CD4-positive, alpha-beta T cell (primary cell): ENCODE results near the gene PXDN. TPM values are rescaled to one million over a fixed set of nuclear protein-coding genes. Genes with fewer than 3 reads are reported as not detected.

Experiments used
- ATAC-seq: fragments of 200-7000 bp; cut with Tn5 transposase; one replicate; pipeline ENCODE4 v1.10.0; 2022; ENCODE audit warnings: mild to moderate bottlenecking; ENCODE audit not compliant: poor library complexity
- CTCF ChIA-PET: fragments of 350-600 bp; sonication (Branson Sonifier 250); formaldehyde crosslinking; loops from one replicate; lab custom pipeline; 2021; ENCODE audit warnings: antibody characterized with exemption, inconsistent platforms; lab: Charles Lee
- POLR2A ChIA-PET: fragments of 350-600 bp; sonication (Branson Sonifier 250); formaldehyde crosslinking; loops from one replicate; lab custom pipeline; 2021; ENCODE audit warnings: antibody characterized with exemption, inconsistent platforms; lab: Charles Lee
- DNase-seq, 14 experiments: peaks; one replicate each; pipeline ENCODE4 v3.0.0-alpha.2; 2013 to 2020; ENCODE audit warnings: mixed read lengths in 2 of 14
- H3K27ac ChIP-seq, 2 donors: one replicate each; pipeline versions ENCODE4 v1.5.1 to v1.7.0; 2013; ENCODE audit warnings: low read length in 2 of 2, low read depth in 1 of 2, mild to moderate bottlenecking in 1 of 2
- H3K27me3 ChIP-seq, 2 experiments: 1 replicate in 1 of 2; 2 replicates in 1 of 2; pipeline versions ENCODE4 v1.6.1 to v1.7.0; 2013; ENCODE audit warnings: low read length in 2 of 2, control low read depth in 1 of 2, mild to moderate bottlenecking in 1 of 2, moderate library complexity in 1 of 2; ENCODE audit not compliant: insufficient read depth in 2 of 2, control insufficient read depth in 1 of 2
- H3K36me3 ChIP-seq: one replicate; pipeline ENCODE4 v1.6.1; 2013; ENCODE audit warnings: low read length, control low read depth; ENCODE audit not compliant: insufficient read depth
- H3K4me1 ChIP-seq: one replicate; pipeline ENCODE4 v1.6.1; 2013; ENCODE audit warnings: low read length, control low read depth; ENCODE audit not compliant: insufficient read depth
- H3K4me3 ChIP-seq: one replicate; pipeline ENCODE4 v1.5.1; 2013; ENCODE audit warnings: mild to moderate bottlenecking, low read length, moderate library complexity
- H3K9me3 ChIP-seq, 2 experiments: 1 replicate in 1 of 2; 2 replicates in 1 of 2; pipeline versions ENCODE4 v1.6.1 to v1.7.0; 2013; ENCODE audit warnings: low read length in 2 of 2, mild to moderate bottlenecking in 2 of 2, control low read depth in 1 of 2, moderate library complexity in 1 of 2; ENCODE audit not compliant: control insufficient read depth in 1 of 2, insufficient read depth in 1 of 2
- H3K27ac Mint-ChIP-seq: one replicate; pipeline ENCODE4 v1.8.0; 2020; ENCODE audit warnings: mixed read lengths
- H3K27me3 Mint-ChIP-seq: one replicate; pipeline ENCODE4 v1.8.0; 2021; ENCODE audit warnings: mixed read lengths
- H3K36me3 Mint-ChIP-seq: one replicate; pipeline ENCODE4 v1.8.0; 2021; ENCODE audit warnings: low read depth, mixed read lengths
- H3K4me1 Mint-ChIP-seq: one replicate; pipeline ENCODE4 v1.8.0; 2021; ENCODE audit warnings: low read depth, mixed read lengths
- H3K4me3 Mint-ChIP-seq: one replicate; pipeline ENCODE4 v1.8.0; 2020; ENCODE audit warnings: mild to moderate bottlenecking, mixed read lengths
- H3K9me3 Mint-ChIP-seq: one replicate; pipeline ENCODE4 v1.8.0; 2020; ENCODE audit warnings: mixed read lengths
- CTCF ChIP-seq: fragments of 200-600 bp; IDR thresholded peaks from one replicate; pipeline ENCODE4 v1.8.0; 2022; ENCODE audit warnings: antibody characterized with exemption, mild to moderate bottlenecking
- intact Hi-C, 2 experiments: fragments of 100-400 bp; cut with DNase I in 1 of 2; cut with micrococcal nuclease in 1 of 2; formaldehyde crosslinking; loops; one replicate each; pipeline versions ENCODE4 v1.15.1 to v1.9.0; 2023 to 2025; cut with DNase I, micrococcal nuclease
- total RNA-seq, 174 experiments: library from RNA in 2 of 174; stranded (reverse) in 2 of 174; gene quantifications; one replicate each; pipeline ENCODE4 v1.2.3 and lab custom pipeline; 2021 to 2026

Gene PXDN
- total RNA-seq, 2 experiments from 2014 or later = 0.47 to 0.84 TPM

- Mint-ChIP-seq H3K4me3 (no peak overlapping the region), H3K27ac (no peak overlapping the region), H3K36me3 (no peaks in the 10 kb centered on the region), H3K4me1 (no peaks in the 10 kb centered on the region), H3K9me3 (no peaks in the 10 kb centered on the region), H3K27me3 (no peaks in the 10 kb centered on the region)
- no peak overlapping the region for H3K4me3 ChIP-seq
- H3K27ac ChIP-seq = no peak overlapping the region
- H3K36me3 ChIP-seq = no peaks in the 10 kb centered on the region
- ATAC-seq (no peak), DNase-seq (no peak)
- H3K27me3 ChIP-seq = peaks cover 0 to 2% of the 10 kb centered on the region in 2 experiments
- CTCF ChIA-PET = no interaction called here
- intact Hi-C loops = no loop called here
- no peak for TF ChIP-seq CTCF
- POLR2A ChIA-PET = no interaction called here
- peaks cover 0 to 24% of the 10 kb centered on the region in 2 experiments for H3K9me3 ChIP-seq
- no peaks in the 10 kb centered on the region for H3K4me1 ChIP-seq
These were observed 20.8 kb downstream of the PXDN start for GRCh38 chr2:1723397-1724042.

GRCh38 chr2:1722692-1723091, 21.6 kb downstream of the PXDN start:
- Mint-ChIP-seq H3K27me3 (no peaks in the 10 kb centered on the region), H3K27ac (no peak overlapping the region), H3K4me1 (no peaks in the 10 kb centered on the region), H3K4me3 (no peak overlapping the region), H3K36me3 (no peaks in the 10 kb centered on the region), H3K9me3 (peaks cover 5% of the 10 kb centered on the region)
- peaks cover 0 to 2% of the 10 kb centered on the region in 2 experiments for H3K27me3 ChIP-seq
- TF ChIP-seq CTCF = no peak
- DNase-seq (no peak), ATAC-seq (no peak)
- H3K9me3 ChIP-seq = peaks cover 0 to 27% of the 10 kb centered on the region in 2 experiments
- H3K4me1 ChIP-seq = no peaks in the 10 kb centered on the region
- intact Hi-C loops = no loop called here
- no peaks in the 10 kb centered on the region for H3K36me3 ChIP-seq
- no peak overlapping the region for H3K27ac ChIP-seq
- POLR2A ChIA-PET = no interaction called here
- CTCF ChIA-PET = no interaction called here
- H3K4me3 ChIP-seq = no peak overlapping the region

GRCh38 chr2:1721706-1722646, 22.3 kb downstream of the PXDN start:
- intact Hi-C loops = no loop called here
- no peak overlapping the region for H3K4me3 ChIP-seq
- Mint-ChIP-seq H3K4me3 (no peak overlapping the region), H3K4me1 (no peaks in the 10 kb centered on the region), H3K9me3 (peaks cover 5% of the 10 kb centered on the region), H3K27me3 (no peaks in the 10 kb centered on the region), H3K27ac (no peak overlapping the region), H3K36me3 (no peaks in the 10 kb centered on the region)
- ATAC-seq (no peak), DNase-seq (no peak)
- H3K4me1 ChIP-seq = no peaks in the 10 kb centered on the region
- TF ChIP-seq CTCF = no peak
- no peaks in the 10 kb centered on the region for H3K36me3 ChIP-seq
- no peak overlapping the region for H3K27ac ChIP-seq
- POLR2A ChIA-PET = no interaction called here
- CTCF ChIA-PET = no interaction called here
- peaks cover 0 to 2% of the 10 kb centered on the region in 2 experiments for H3K27me3 ChIP-seq
- peaks cover 0 to 20% of the 10 kb centered on the region in 2 experiments for H3K9me3 ChIP-seq
